ENCODE results near the gene ZDHHC1. TPM values are rescaled to one million over a fixed set of nuclear protein-coding genes. Genes with fewer than 3 reads are reported as not detected.

ZDHHC1 gene
- total RNA-seq, 1 donor from 2014 or later, result 4.6 TPM

GRCh38 chr16:67449336-67449735 lies 33.1 kb upstream of the ZDHHC1 start:
- Mint-ChIP-seq H3K9me3 (ENCODE audit: unreplicated experiment) (no peaks in the 10 kb centered on the region), H3K4me1 (ENCODE audit: low read depth, unreplicated experiment) (peaks cover 13% of the 10 kb centered on the region), H3K27ac (ENCODE audit: unreplicated experiment) (no peak overlapping the region), H3K36me3 (ENCODE audit: unreplicated experiment) (no peaks in the 10 kb centered on the region), H3K27me3 (ENCODE audit: unreplicated experiment) (peaks cover 11% of the 10 kb centered on the region), H3K4me3 (ENCODE audit: unreplicated experiment) (no peak overlapping the region)
- DNase-seq, result no peak
- TF ChIP-seq CTCF (IDR thresholded peaks at IDR 0.05; ENCODE audit: partially characterized antibody, unreplicated experiment), result no peak

GRCh38 chr16:67448580-67448979 lies 32.3 kb upstream of the ZDHHC1 start:
- H3K4me3 Mint-ChIP-seq (ENCODE audit: unreplicated experiment), result no peak overlapping the region

GRCh38 chr16:67447508-67448076 lies 31.3 kb upstream of the ZDHHC1 start:
- H3K36me3 Mint-ChIP-seq (ENCODE audit: unreplicated experiment), result no peaks in the 10 kb centered on the region
- H3K27me3 Mint-ChIP-seq (ENCODE audit: unreplicated experiment), result peaks cover 12% of the 10 kb centered on the region
- no peaks in the 10 kb centered on the region for H3K9me3 Mint-ChIP-seq (ENCODE audit: unreplicated experiment)
- no peak overlapping the region for H3K4me3 Mint-ChIP-seq (ENCODE audit: unreplicated experiment)
- no peak for TF ChIP-seq CTCF (IDR thresholded peaks at IDR 0.05; ENCODE audit: partially characterized antibody, unreplicated experiment)
- no peak for DNase-seq
- H3K27ac Mint-ChIP-seq (ENCODE audit: unreplicated experiment), result no peak overlapping the region
- H3K4me1 Mint-ChIP-seq (ENCODE audit: low read depth, unreplicated experiment), result peaks cover 20% of the 10 kb centered on the region

More at GRCh38 chr16:67448580-67448979, 32.3 kb upstream of the ZDHHC1 start:
- Mint-ChIP-seq H3K9me3 (ENCODE audit: unreplicated experiment) (no peaks in the 10 kb centered on the region), H3K4me1 (ENCODE audit: low read depth, unreplicated experiment) (peaks cover 17% of the 10 kb centered on the region), H3K27me3 (ENCODE audit: unreplicated experiment) (peaks cover 11% of the 10 kb centered on the region), H3K36me3 (ENCODE audit: unreplicated experiment) (no peaks in the 10 kb centered on the region), H3K27ac (ENCODE audit: unreplicated experiment) (no peak overlapping the region)
- no peak for TF ChIP-seq CTCF (IDR thresholded peaks at IDR 0.05; ENCODE audit: partially characterized antibody, unreplicated experiment)
- no peak for DNase-seq

- Mint-ChIP-seq H3K36me3 (ENCODE audit: unreplicated experiment) (no peaks in the 10 kb centered on the region), H3K27ac (ENCODE audit: unreplicated experiment) (peak overlapping the region; percentile 59), H3K4me3 (ENCODE audit: unreplicated experiment) (no peak overlapping the region), H3K27me3 (ENCODE audit: unreplicated experiment) (peaks cover 12% of the 10 kb centered on the region), H3K4me1 (ENCODE audit: low read depth, unreplicated experiment) (peaks cover 20% of the 10 kb centered on the region), H3K9me3 (ENCODE audit: unreplicated experiment) (no peaks in the 10 kb centered on the region)
- no peak for DNase-seq
- TF ChIP-seq CTCF (IDR thresholded peaks at IDR 0.05; ENCODE audit: partially characterized antibody, unreplicated experiment), result no peak
Measured at GRCh38 chr16:67446968-67447507, 30.8 kb upstream of the ZDHHC1 start.
